Ramos (cell line): Measurements from ENCODE around the gene ZSWIM4.
"Not testable (repeated sequence)": the region's sequence is repeated elsewhere in the genome, so short reads cannot be mapped to it uniquely, and the experiment has no call there.

Source experiments
- in situ Hi-C: fragments of 300-500 bp; cut with MboI; formaldehyde crosslinking; loops from one replicate; pipeline ENCODE4 v1.14.3; 2022; ENCODE audit warnings: low sequenced_read_pairs; ENCODE audit not compliant: unreplicated experiment

ZSWIM4 gene

DNA sequence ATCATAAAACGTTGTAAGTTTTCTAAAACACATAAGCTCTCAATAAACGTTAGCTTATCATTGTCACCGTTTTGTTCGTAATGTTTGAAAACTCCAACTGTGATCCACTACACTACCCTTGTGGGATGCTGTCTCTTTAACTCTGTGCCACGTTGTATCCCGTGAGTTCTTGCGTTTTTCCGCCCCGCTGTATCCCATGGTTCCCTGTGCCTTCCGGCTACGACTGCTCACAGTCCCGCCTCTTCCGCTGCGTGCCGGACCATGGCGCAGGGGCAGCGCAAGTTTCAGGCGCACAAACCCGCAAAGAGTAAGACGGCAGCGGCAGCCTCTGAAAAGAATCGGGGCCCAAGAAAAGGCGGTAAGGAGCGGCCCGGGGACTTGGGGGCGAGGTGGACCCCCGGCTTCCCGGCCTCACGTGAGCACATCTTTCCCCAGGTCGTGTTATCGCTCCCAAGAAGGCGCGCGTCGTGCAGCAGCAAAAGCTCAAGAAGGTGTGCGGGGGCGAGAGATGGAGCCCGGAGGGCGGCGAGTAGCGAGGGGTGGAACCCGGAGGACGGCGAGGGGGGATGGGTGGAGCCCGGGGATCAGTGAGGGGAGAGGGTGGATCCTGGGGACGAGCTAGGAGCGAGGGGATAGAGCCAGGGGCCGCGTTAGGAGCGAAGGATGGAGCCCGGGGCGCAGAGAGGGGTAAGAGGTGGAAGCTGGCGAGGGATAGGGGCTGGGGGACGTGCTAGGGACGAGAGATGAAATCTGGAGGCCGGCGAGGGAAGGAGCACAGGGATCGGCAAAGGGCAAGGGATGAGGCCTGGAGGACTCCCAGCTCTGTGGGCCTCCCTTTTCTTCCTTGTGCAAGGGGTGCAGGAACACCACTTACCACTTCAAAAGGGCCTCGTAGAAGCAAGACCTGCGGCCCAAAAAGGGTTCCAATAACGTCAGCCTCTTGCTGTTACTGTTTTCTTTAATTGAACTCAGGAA is 20.7 kb upstream of the ZSWIM4 start, which contains the start of gene C19orf53:
C19orf53 (plus strand) TSS at position 240 of the 975 bp plus-strand sequence; CDS start at position 262, 22 bp downstream.
- in situ Hi-C loops, result no loop called here

DNA sequence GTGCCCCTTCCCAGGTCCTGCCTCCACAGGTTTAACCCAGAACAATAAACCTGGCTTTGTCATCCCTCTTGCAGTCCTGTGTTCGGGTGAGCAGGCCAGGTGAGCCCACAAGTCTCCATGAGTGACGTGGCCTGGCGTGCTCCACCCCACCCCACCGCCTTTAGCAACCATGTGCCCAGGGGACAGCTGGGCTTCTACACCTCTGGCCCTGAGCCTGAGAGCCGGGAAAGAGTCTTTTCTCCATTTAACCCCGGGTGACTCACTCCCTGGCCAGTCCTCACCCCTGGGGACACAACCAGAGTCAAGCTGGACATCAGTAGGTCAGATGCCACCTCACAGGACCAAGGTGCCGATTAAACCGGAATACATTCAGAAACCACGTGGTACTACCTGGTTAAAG is 16.8 kb upstream of the ZSWIM4 start:
- in situ Hi-C loops, result no loop called here

DNA sequence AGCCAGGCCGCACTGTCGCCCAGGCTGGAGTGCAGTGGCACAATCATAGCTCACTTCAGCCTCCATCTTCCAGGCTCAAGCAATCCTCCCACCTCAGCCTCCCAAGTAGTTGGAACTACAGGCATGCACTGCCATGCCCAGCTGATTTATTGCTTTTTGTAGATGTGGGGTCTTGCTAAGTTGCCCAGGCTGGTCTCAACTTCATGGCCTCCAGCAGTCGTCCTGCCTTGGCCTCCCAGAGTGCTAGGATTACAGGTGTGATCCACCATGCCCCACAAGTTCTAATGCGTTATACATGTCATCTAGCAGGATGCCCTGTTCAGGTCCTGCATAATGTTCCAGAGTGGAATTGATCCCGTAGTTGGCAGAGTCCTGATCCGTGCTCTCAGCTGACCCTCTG is 16.4 kb upstream of the ZSWIM4 start:
- in situ Hi-C loops, result no loop called here

DNA sequence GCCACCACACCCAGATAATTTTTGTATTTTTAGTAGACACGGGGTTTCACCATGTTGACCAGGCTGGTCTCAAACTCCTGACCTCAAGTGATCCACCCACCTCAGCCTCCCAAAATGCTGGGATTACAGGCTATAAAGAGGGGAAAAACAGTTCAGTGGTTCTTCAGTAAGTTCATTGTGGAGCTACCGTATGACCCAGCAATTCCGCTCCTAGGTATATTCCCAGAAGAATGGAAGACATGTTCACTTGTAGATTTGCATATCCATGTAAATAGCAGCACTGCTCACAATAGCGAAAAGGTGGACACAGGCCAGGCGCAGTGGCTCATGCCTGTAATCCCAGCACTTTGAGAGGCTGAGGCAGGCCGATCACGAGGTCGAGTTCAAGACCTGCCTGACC is 15.4 kb upstream of the ZSWIM4 start:
- in situ Hi-C loops, result loop anchor here (5.0 kb wide), 1 partner anchor 83 kb away; no protein-coding TSS in a partner anchor

DNA sequence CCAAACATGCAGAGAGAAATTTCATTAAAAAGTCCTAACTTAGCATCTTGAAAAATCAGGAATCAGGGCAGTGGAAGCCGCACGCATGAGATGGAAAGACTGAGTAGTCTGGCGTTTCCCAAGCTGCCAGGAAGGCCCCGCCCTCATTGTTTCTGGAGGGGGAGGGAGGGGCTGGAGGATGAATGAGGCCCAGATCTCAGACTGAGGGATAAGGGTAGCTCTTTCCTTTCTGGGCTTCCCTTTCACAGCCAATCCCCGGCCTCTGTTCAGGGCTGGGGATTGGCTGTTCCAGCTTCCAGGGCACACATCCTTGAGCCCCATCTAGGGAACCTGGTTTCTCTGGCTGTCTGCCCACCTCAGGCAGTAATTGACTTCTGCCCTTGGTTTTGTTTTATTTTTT is 13.7 kb upstream of the ZSWIM4 start:
- in situ Hi-C loops, result loop anchor here (5.0 kb wide), 1 partner anchor 81 kb away; no protein-coding TSS in a partner anchor

DNA sequence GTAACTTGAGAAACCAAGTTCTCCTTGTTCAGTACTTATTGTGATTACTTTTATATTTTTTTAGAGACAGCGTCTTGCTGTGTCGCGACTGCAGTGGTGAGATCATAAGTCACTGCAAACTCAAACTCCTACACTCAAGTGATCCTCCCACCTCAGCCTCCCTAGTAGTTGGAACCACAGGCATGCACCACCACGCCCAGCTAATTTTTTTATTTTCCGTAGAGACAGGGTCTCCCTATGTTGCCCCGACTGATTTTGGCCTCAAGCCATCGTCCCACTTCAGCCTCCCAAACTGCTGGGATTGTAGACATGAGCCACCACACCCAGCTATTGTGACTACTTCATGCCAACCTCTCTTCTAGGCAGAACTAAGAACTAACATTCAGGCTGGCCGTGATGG is 12.7 kb upstream of the ZSWIM4 start:
- in situ Hi-C loops, result loop anchor here (5.0 kb wide), 1 partner anchor 80 kb away; no protein-coding TSS in a partner anchor

DNA sequence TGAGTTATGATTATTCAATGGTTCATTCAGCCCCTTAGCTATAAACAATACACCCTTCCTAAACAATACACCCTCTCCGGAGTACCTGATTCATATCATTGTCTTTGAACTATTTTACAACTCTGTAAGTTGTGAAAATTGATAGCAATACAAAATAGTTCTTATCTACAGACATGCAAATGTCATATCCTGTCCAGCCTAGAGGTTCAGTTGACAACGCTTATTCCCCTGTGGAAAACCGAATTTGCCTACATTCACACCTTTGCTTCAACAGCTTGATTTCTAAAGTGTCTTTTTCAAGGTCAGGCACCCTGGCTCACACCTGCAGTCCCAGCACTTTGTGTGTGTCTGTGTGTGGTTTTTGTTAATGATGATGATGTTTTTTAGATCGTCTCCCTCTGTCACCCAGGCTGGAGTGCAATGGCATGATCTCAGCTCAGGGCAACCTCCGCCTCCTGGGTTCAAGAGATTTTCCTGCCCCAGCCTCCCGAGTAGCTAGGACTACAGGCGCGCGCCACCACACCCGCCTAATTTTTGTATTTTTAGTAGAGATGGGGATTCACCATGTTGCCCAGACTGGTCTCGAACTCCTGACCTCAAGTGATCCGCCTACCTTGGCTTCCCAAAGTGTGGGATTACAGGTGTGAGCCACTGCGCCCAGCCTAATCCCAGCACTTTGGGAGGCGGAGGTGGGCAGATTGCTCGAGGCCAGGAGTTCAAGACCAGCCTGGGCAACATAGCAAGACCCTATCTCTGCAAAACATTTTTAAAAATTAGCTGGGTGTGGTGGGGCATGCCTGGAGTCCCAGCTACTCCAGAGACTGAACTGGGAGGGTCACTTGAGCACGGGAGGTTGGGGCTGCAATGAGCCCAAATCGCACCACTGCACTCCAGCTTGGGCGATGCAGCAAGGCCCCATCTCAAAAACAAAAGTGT is 11.4 kb upstream of the ZSWIM4 start:
- in situ Hi-C loops, result loop anchor here (5.0 kb wide), 1 partner anchor 78 kb away; no protein-coding TSS in a partner anchor

DNA sequence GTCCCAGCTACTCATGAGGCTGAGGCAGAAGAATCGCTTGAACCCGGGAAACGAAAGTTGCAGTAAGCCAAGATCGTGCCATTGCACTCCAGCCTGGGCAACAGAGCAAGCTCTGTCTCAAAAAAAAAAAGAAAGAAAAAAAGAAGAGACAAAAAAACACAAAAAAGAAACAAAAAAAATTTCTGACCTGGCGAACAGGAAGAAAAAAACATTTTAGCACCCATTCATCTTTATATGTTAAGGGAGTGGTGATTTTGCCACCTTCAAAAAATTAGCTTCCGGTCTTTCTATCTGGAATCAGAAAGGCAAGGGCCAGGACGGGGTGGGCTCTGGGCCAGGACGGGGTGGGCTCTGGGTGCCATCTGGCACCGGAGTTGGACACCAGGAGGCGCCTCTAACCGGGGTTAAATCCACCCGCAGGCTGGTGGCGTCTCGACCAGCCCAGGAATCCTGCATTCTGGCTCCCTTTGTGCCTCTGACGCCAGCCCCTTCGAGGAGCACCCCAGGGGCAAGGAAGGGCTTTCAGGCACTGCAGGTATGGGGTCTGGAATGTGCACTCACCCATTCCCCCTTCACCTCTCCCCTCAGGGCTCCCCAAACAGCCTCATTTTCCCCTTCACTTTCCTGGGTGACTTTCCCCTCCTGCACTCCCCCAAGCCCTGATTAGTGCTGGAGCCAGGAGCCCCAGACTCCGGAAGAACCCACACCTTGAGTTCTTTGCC is 10.4 kb upstream of the ZSWIM4 start:
- in situ Hi-C loops, result loop anchor here (5.0 kb wide), 1 partner anchor 77 kb away; no protein-coding TSS in a partner anchor

DNA sequence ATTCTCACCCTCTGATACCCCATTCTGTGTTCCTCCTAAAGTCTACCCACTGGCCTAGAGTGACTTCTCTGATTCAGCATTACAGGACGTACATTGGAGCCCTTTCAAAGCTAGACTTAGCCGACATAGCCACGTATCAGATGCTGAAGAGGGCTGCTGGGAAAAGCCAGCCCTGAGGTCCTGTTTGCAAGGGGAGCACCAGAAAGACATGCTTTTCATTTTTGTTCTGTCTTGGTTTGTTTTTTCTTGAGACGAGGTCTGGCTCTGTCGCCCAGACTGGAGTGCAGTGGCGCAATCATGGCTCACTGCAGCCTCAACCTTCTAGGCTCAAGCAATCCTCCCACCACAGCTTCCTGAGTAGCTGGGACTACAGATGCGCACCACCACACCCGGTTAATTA is 6.3 kb upstream of the ZSWIM4 start:
- in situ Hi-C loops, result no loop called here

DNA sequence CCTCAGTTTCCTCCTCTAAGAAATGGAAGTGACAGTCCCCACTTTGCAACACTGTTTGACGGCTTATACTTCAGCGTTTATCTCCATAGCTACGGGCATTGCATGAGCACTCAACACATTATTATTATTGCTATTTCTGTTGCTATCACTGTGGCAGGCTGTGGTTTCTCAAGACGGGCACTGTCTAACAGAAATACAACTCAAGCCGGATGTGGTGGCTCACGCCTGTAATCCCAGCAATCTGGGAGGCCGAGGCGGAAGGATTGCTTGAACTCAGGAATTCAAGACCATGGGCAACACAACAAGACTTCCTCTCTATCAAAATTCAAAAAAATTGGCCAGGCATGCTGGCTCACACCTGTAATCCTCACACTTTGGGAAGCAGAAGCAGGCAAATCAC is 4.9 kb upstream of the ZSWIM4 start:
- in situ Hi-C loops, result no loop called here

DNA sequence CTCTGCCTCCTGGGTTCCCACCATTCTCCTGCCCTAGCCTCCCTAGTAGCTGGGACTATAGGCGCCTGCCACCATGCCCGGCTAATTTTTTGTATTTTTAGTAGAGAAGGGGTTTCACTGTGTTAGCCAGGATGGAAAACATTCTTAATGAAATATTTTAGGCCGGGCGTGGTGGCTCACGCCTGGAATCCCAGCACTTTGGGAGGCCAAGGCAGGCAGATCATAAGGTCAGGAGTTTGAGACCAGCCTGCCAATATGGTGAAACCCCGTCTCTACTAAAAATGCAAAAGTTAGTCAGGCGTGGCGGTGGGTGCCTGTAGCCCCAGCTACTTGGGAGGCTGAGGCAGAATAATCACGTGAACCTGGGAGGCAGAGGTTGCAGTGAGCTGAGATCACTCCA is 1.9 kb upstream of the ZSWIM4 start:
- in situ Hi-C loops, result not testable (repeated sequence)

DNA sequence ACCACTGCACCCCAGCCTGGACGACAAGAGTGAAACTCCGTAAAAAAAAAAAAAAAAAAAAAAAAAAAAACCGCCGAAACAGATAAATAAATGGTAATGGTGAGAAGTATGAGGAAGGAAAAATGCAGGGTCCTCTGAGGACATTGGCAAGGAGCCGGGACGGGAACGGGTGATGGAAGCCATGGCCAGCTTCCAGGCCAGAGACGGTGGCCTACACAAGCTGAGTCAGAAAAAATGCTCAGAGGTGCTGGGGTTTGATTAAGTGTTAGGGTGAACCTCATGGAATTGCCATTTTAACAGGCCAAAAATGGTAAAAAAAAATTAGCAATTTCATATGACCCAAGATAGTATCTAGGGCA is 866 bp upstream of the ZSWIM4 start:
- in situ Hi-C loops, result no loop called here

DNA sequence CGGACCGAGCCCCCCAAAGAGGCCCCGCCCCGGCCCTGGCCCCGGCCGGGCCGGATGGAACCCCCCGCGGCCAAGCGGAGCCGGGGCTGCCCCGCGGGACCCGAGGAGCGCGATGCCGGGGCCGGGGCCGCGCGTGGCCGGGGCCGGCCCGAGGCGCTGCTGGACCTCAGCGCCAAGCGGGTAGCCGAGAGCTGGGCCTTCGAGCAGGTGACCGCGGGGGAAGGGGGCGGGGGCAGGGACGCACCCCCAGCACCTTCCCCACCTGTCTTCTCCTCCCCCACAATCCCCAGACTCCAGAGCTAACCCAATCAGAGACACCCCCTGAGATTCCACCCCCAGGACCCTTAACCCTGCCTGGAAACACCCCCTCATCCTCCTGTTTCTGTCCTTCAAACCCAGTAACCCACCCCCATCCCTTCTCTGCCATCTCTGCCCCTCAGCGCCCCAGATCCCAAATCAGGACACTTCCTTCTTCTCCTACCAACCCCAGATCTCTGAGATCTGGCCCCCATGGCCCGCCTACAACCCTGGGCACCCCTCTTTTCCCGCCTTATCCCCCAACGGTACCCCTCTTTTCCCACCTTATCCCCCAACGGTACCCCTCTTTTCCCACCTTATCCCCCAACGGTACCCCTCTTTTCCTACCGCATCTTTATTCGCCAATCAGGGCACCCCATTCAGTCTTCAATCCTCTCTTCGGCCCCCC is 505 bp downstream of the ZSWIM4 start:
- in situ Hi-C loops, result no loop called here

DNA sequence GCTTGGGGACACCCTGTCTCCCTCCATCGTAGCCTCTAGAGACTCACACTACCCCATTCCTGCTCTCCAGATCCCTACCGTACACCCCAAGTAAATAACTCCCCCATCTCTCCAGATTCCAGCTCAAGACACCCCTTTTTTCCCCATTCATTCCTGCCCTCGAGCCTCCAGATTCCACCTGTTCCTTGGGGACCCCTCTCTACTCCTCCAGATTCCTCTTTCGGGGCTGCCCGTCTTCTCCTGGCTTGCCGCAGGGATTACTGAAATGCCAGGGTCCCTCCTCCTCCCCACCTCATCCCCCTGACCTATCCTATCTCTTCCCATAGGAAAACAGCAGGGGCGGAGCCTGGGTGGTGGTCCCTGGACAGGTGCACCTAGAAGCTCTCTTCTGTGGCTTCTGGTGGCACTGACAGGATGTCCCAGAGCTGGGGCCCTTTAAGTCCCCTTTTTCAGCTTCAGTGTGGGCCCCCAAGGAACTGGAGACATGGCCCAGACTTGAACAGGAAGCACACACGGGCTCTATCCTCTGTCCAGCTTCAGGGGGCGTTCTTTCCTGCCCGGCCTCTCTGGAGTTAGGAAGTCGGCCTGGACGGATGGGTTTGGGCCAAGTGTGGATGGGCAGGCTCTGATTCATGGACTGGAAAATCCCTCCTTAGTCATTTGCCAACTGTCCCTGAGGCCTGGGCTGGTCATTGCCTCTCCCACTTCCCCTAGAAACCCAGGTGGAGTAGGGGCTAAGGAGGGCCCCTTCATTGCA is 1.2 kb downstream of the ZSWIM4 start:
- in situ Hi-C loops, result no loop called here

DNA sequence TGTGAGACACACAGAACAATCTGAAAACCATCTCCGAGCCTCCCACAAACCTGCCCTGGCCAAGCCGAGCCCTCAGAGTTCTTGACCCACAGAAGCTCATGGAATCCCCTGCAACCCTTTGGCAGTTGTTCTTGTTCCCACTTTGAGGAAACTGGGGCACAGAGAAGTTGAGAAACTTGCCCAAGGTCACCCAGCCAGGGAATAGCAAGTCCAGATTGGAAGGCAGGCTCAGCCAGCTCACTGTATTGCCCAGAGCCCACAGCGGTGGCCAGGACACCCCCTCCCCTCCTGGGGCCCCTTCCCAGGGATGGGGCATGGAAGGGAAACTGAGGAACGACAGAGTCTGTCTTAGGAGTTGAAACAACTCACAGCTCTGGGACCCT is 1.8 kb downstream of the ZSWIM4 start:
- in situ Hi-C loops, result no loop called here

DNA sequence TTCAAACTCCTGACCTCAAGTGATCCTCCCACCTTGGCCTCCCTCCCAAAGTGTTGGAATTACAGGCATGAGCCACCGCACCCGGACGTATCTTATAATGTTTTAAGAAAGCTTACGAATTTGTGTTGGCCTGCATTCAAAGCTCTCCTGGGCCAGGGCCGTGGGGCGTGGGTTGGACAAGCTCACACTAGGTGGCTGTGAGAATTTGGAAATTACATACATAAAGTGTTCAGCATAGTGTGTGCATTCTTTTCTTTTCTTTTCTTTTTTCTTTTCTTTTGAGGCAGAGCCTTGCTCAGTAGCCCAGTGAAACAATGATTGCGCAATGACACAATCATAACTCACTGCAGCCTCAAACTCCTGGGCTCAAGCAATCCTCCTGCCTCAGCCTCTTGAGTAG is 2.6 kb downstream of the ZSWIM4 start:
- in situ Hi-C loops, result no loop called here

DNA sequence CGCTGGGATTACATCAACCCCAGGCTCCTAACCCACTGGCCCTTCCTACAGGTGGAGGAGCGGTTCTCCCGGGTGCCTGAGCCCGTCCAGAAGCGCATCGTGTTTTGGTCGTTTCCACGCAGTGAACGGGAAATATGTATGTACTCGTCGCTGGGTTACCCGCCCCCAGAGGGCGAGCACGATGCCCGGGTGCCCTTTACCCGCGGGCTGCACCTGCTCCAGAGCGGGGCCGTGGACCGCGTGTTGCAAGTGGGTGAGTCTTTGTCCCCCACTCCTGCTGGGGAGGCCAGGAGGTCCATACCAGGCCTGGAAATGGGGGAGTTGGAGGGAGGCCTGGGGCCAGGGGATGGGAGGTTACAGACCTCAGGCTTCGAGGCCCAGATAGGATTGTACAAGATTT is 4.4 kb downstream of the ZSWIM4 start:
- in situ Hi-C loops, result no loop called here

DNA sequence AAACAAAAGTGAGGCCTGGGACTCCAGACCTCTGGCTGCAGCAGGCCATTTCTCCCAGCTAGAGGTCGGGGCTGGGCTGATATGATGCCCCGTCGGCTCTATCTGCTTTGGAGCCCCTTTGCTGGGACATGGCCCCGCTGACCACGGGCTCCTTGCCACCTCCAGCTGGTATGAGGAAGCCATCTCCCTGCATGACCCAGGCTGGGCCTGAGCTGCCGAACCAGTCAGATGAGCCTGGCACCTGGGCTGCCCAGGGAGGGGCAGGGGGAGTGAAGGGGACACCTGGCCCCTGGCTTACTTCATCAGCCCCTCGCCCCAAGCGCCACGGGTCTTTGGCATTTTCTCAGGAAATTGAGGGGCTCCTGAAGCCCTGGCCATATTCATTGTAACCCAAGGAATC is 7.8 kb downstream of the ZSWIM4 start:
- in situ Hi-C loops, result no loop called here
